IMR-90 (cell line): ENCODE data around the gene PRXL2C.

ENCODE experiments used
- CEBPB ChIP-seq: IDR thresholded peaks from 2 replicates; pipeline ENCODE4 v1.6.1; 2012; ENCODE audit warnings: low read depth, low read length, improper control_type of control experiment
- CHD1 ChIP-seq: IDR thresholded peaks from 2 replicates; pipeline ENCODE4 v1.6.1; 2012; ENCODE audit warnings: low read depth, low read length, improper control_type of control experiment
- CTCF ChIP-seq: conservative IDR thresholded peaks from 2 replicates; pipeline ENCODE4 v1.5.1; 2012; ENCODE audit warnings: mild to moderate bottlenecking, low read depth, low read length, improper control_type of control experiment
- MAFK ChIP-seq: IDR thresholded peaks from 2 replicates; pipeline ENCODE4 v1.6.1; 2012; ENCODE audit warnings: low read depth, low read length, improper control_type of control experiment
- POLR2A ChIP-seq: IDR thresholded peaks from 2 replicates; pipeline ENCODE4 v1.6.1; 2012; ENCODE audit warnings: mild to moderate bottlenecking, low read depth, low read length
- RCOR1 ChIP-seq: IDR thresholded peaks from 2 replicates; pipeline ENCODE4 v1.6.1; 2012; ENCODE audit warnings: mild to moderate bottlenecking, low read length, improper control_type of control experiment; ENCODE audit not compliant: insufficient replicate concordance

- TF ChIP-seq RCOR1: no peak
- no peak for TF ChIP-seq CTCF
- TF ChIP-seq MAFK: no peak
- no peak for TF ChIP-seq POLR2A
- no peak for TF ChIP-seq CEBPB
- no peak for TF ChIP-seq CHD1
Measured at GRCh38 chr9:96668868-96669534, 13.9 kb upstream of the PRXL2C start.
